HTR-8/SVneo (cell line): ENCODE results near the gene KCNJ6.

Source experiments
- DNase-seq: peaks from one replicate; pipeline ENCODE4 v3.0.0; 2011; ENCODE audit warnings: low spot score, mixed read lengths; ENCODE audit not compliant: insufficient read length
- FAIRE-seq: peaks from 2 replicates; lab custom pipeline; 2011; peaks lifted over from hg19 to GRCh38; lab: Jason Lieb, UNC

Gene KCNJ6

DNA sequence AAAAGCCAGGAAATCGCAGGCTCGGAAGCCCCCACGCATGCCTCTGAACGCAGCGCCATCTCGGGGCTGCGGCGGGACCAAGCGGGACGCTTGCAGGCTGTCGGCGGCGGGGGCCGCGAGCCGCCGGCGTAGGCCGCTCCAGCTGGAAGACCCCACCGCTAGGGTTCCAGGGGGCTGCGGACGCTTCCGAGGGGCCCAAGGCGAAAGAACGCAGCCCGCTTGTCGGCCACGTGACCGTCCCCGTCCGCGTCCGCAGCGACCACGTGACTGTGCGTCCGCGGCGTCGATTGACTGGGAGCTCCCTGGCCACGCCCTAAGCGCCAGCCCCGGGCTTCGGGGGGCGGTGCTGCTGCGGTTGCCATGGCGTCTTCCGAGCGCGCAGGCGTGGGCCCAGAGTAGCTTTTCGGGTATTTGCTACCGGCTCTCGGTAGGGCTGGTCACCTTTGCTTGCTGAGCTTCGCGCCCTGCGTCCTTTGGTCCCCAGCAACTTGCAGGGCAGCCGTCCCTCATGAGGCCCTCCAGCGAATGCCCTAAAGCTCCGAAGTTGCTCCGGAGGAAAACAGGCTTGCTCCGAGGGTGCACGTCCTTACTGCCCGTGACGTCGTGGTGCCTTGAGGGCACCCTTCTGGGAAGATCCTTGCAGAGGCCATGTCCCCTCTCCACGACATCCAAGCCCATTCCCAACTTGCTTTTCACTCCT is 352.5 kb downstream of the KCNJ6 start:
- FAIRE-seq, result peak; percentile 94
- peak; percentile 92 for DNase-seq

DNA sequence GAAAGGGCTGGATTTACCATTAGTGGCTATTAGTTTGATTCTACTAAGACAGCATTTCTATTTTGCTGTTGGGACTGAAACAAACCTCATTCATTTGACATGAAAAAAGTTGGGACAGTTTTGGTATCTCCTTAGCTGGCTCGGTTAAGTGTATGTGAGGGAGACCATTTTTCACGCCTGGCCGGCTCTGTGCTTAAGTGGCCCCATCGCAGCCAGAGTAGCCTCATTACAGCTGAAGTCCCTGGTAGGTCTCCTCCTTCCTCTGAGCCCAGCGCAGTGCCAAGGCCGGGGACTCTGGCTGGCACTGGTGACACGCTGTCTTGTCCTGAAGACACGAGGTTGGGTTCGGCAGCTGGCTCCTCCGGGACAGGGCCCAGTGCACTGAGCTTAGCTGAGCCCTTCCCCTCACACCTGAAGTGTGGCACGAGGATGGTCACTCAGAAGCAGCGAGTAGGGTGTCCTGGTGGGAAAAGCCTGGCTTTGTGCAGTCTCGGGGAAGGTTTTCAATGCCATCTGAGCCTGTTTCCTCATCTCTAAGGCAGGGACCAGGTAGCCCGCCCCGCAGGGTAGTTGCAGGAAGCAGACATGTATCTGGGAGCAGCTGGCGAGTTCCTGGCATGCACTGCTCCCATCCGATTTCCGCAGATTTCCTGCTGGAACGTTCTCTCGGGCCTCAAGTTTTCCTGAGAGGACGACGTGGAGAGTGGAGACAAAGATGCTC is 353.2 kb downstream of the KCNJ6 start:
- FAIRE-seq (no peak), DNase-seq (no peak)

DNA sequence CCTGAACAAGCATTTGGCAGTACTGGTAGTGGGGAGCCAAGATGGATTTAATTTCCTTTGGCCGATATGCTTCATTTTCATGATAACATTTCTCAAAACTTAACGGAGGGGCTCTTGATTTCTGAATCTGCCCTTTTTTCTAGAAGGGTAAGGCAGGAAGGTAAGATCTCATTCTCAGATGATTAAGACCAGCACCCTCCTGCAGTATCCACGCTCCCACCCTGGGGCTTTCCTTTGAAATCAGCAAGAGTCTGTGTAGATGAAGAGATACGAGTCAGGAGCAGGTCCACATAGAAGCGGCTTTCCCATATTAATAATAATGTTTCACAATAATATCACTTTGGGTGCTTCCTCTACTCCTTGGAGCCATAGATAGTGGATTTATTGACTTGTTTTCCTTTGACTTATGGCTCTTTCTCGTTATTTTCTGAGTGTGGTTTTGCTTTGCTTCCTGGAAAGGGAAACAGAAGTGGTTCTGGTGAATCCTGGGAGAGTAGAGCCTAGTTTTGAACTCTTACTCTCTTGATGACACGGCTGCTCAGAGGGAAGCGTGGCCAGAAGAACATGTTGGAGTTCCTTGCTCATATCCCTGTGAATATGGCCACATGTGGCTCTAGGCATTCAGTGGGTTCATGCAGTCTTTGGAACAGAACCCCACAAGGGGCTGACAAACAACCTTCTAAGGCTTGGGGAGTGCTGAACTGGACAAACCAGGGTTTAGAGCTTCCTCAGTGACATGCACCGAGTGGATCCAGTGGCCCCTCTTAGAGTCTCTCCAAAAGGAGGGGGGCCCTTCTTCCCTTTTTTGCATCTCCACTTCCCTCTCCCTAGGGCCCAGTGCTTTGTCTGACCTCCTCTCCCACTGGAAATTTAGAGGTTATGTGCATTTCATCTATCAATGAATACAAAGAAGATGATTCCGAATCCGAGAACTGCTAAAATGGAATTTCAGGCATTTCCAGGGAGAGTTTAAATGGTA is 354.0 kb downstream of the KCNJ6 start:
- FAIRE-seq, result no peak

DNA sequence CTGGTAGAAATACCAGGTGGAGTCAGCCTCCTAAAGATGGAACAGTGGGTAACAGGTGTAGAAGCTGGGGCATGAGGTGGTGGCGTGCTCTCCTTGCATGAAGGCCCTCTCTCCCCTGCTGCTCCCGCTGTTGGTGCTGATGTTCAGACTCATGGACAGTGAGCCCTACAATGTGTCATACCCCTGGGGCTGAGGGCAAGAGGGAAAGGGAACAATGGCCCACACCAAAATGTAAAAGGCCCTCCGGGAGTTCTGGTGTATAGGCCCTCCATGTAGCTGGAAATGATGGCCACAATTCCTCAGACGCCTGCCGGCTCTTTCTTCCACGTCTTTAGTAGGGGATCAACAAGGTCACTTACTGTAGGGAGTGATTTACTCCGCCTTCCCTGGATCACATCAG is 354.8 kb downstream of the KCNJ6 start:
- FAIRE-seq, result no peak
- DNase-seq, result no peak

More for the DNA sequence above, 354.0 kb downstream of the KCNJ6 start:
- DNase-seq, result no peak

DNA sequence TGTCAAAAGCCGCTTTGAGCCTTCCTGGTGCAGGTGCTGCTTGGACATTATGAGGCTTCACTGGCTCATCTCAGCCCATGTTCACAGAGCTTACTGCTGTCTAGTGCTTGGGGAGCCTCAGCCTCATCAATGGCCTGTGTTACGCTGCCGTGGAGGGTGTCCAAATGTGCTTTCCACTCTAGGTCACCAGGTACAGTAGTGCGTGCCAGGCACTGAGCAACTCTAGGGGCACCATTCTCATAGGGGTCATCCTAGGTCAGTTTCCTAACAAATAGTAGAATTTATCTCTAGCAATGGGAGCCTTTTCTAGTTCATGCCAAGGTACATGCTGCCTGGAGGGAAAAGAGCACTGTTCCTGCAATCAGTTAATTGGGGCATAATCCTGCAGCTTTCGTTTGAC is 355.9 kb downstream of the KCNJ6 start:
- no peak for FAIRE-seq

DNA sequence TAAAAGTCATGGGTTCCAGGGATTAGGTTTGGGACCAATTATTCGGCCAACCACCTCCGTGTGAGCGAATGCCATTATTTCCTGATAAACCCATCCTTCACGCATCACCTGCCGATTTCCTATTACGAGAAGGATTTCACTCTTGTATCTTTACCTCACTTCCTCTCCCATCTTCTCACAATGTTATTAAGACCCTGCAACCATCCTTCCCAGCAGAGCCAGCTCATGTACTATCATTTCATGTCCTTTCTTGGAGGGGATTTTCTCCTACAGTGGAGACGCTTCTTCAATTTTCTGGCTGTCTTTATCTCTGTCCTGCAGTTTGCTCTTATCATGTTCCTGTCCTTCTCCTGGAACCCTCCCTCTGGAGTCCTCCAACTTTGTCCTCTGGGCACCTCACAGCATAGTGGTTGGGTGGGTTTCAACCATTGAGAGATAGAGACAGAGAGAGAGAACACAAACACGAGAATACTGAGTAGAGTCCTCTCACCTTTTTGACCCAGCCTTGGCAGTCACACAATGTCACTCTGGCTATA is 357.5 kb downstream of the KCNJ6 start:
- no peak for FAIRE-seq
- no peak for DNase-seq

More for the DNA sequence above, 355.9 kb downstream of the KCNJ6 start:
- DNase-seq, result no peak
